Uterus (tissue), 2 donors: ENCODE measurements around the gene EHD3.

Source experiments
- POLR2A ChIP-seq, 2 donors: fragments of 450-650 bp; IDR thresholded peaks; one replicate each; pipeline ENCODE4 v1.6.1; 2016; ENCODE audit warnings: antibody characterized with exemption in 2 of 2, mild to moderate bottlenecking in 1 of 2, moderate library complexity in 1 of 2
- TF ChIP-seq, protein P1 (sequence below), 4 experiments: fragments of 200-600 bp in 2 of 4; fragments of 450-650 bp in 2 of 4; sonication (generic) in 2 of 4; IDR thresholded peaks; one replicate each; pipeline ENCODE4 v1.5.1; 2016 to 2019; ENCODE audit warnings: antibody characterized with exemption in 4 of 4, mild to moderate bottlenecking in 2 of 4, moderate library complexity in 1 of 4

DNA sequence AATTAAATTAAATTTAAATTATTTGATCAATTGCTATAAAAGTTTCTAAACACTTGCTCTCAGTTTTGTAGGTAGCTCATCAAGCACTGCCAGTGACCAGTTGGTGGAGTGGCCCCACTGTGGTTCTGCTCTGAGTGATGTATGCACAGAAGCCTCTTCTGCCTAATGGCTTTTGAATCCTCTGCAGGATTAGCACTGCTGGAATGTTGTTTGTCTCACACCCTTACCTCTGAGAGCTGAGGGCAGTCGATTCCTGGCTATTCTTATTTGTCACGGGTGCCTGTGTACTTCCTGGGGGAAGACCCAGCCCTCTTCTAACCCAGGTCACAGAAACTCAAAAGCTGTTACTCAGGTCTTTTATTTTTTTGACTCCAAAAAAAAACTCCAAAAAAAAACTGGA lies 26.2 kb upstream of the EHD3 start:
- no peak for TF ChIP-seq POLR2A (IDR thresholded peaks at IDR 0.05)
- TF ChIP-seq, protein P1, sequence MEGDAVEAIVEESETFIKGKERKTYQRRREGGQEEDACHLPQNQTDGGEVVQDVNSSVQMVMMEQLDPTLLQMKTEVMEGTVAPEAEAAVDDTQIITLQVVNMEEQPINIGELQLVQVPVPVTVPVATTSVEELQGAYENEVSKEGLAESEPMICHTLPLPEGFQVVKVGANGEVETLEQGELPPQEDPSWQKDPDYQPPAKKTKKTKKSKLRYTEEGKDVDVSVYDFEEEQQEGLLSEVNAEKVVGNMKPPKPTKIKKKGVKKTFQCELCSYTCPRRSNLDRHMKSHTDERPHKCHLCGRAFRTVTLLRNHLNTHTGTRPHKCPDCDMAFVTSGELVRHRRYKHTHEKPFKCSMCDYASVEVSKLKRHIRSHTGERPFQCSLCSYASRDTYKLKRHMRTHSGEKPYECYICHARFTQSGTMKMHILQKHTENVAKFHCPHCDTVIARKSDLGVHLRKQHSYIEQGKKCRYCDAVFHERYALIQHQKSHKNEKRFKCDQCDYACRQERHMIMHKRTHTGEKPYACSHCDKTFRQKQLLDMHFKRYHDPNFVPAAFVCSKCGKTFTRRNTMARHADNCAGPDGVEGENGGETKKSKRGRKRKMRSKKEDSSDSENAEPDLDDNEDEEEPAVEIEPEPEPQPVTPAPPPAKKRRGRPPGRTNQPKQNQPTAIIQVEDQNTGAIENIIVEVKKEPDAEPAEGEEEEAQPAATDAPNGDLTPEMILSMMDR (IDR thresholded peaks at IDR 0.05): no peak
